GM06990 (cell line): ENCODE measurements around the gene ATP5ME.
"Not testable (repeated sequence)": the region's sequence is repeated elsewhere in the genome, so short reads cannot be mapped to it uniquely, and the experiment has no call there.

Experiments used
- DNase-seq: peaks from one replicate; pipeline ENCODE4 v3.0.0-alpha.2; 2011; ENCODE audit not compliant: insufficient read length; ENCODE audit errors: extremely low read depth
- H3K27me3 ChIP-seq: replicated peaks from 2 replicates; pipeline ENCODE4 v1.6.0; 2011; ENCODE audit warnings: low read length; ENCODE audit not compliant: control insufficient read depth, insufficient read depth
- H3K36me3 ChIP-seq: 2 replicates; pipeline ENCODE4 v1.5.1; 2011; ENCODE audit warnings: low read length; ENCODE audit not compliant: control insufficient read depth, insufficient read depth
- H3K4me3 ChIP-seq: replicated peaks from 2 replicates; pipeline ENCODE4 v1.5.1; 2011; ENCODE audit warnings: low read depth, mild to moderate bottlenecking, control low read depth, low read length
- CTCF ChIP-seq: IDR thresholded peaks from 2 replicates; pipeline ENCODE4 v1.5.1; 2011; ENCODE audit warnings: low read length, control low read depth, mild to moderate bottlenecking, inconsistent platforms; ENCODE audit not compliant: insufficient read depth, poor library complexity, severe bottlenecking

The ATP5ME gene

GRCh38 chr4:636628-637159 lies 37.4 kb downstream of the ATP5ME start:
- TF ChIP-seq CTCF: no peak
- no peak for DNase-seq
- H3K27me3 ChIP-seq: no peaks in the 10 kb centered on the region

GRCh38 chr4:635851-636627 lies 38.0 kb downstream of the ATP5ME start:
- H3K4me3 ChIP-seq: no peak overlapping the region
- H3K36me3 ChIP-seq: no peaks in the 10 kb centered on the region
- H3K27me3 ChIP-seq: no peaks in the 10 kb centered on the region
- no peak for DNase-seq
- no peak for TF ChIP-seq CTCF

More at GRCh38 chr4:636628-637159, 37.4 kb downstream of the ATP5ME start:
- Histone ChIP-seq H3K4me3 (no peak overlapping the region), H3K36me3 (no peaks in the 10 kb centered on the region)

GRCh38 chr4:635066-635835 lies 38.8 kb downstream of the ATP5ME start:
- H3K4me3 ChIP-seq, DNase-seq, H3K36me3 ChIP-seq, H3K27me3 ChIP-seq: not testable (repeated sequence)

GRCh38 chr4:634599-634985 lies 39.5 kb downstream of the ATP5ME start:
- TF ChIP-seq CTCF: no peak
- no peaks in the 10 kb centered on the region for H3K27me3 ChIP-seq
- H3K4me3 ChIP-seq: no peak overlapping the region
- DNase-seq: no peak
- H3K36me3 ChIP-seq: no peaks in the 10 kb centered on the region

GRCh38 chr4:633976-634598 lies 40.0 kb downstream of the ATP5ME start:
- Histone ChIP-seq H3K36me3 (no peaks in the 10 kb centered on the region), H3K4me3 (no peak overlapping the region), H3K27me3 (no peaks in the 10 kb centered on the region)
- TF ChIP-seq CTCF: no peak
- DNase-seq: no peak

GRCh38 chr4:633406-633805 lies 40.7 kb downstream of the ATP5ME start:
- TF ChIP-seq CTCF: no peak
- no peaks in the 10 kb centered on the region for H3K27me3 ChIP-seq
- DNase-seq: no peak

More at GRCh38 chr4:633406-633805, 40.7 kb downstream of the ATP5ME start:
- Histone ChIP-seq H3K36me3 (no peaks in the 10 kb centered on the region), H3K4me3 (no peak overlapping the region)
